Measurements from ENCODE around the gene OXER1. TPM values are rescaled to one million over a fixed set of nuclear protein-coding genes. Genes with fewer than 3 reads are reported as not detected.

Gene OXER1
- total and polyA plus RNA-seq, 9 donors = 0.37 to 7.8 (median 5.8) TPM

GRCh38 chr2:42795275-42795674 is 31.3 kb upstream of the OXER1 start:
- WGBS, 3 donors = 90 to 94% (median 92%) methylated on average over 6 of the region's 6 CpGs
- H3K4me1 ChIP-seq (ENCODE audit: insufficient read depth) = peaks cover 14% of the 10 kb centered on the region

GRCh38 chr2:42794271-42795046 is 30.5 kb upstream of the OXER1 start:
- DNase-seq = peak in 3 of 5 donors; percentile 29 to 48 (median 46)
- 40 to 43% (median 40%) methylated on average over 8 of the region's 8 CpGs for WGBS, 3 donors
- peaks cover 14% of the 10 kb centered on the region for H3K4me1 ChIP-seq (ENCODE audit: insufficient read depth)
- H3K36me3 ChIP-seq = no peaks in the 10 kb centered on the region
- H3K27me3 ChIP-seq = no peaks in the 10 kb centered on the region
- H3K9me3 ChIP-seq = no peaks in the 10 kb centered on the region
- no peak overlapping the region for H3K4me3 ChIP-seq
- H3K27ac ChIP-seq = peak overlapping the region; percentile 85 to 97
- TF ChIP-seq EP300 (IDR thresholded peaks at IDR 0.05) = no peak
- TF ChIP-seq POLR2A (IDR thresholded peaks at IDR 0.05) = no peak
- no peak for TF ChIP-seq CTCF (IDR thresholded peaks at IDR 0.05)
- intact Hi-C loops (cut with DNase I) = no loop called here

More at GRCh38 chr2:42795275-42795674, 31.3 kb upstream of the OXER1 start:
- Histone ChIP-seq H3K4me3 (no peak overlapping the region), H3K36me3 (no peaks in the 10 kb centered on the region), H3K27ac (peak overlapping the region in 1 of 2 donors; percentile 97), H3K27me3 (no peaks in the 10 kb centered on the region), H3K9me3 (no peaks in the 10 kb centered on the region)
- TF ChIP-seq CTCF (IDR thresholded peaks at IDR 0.05) (no peak), EP300 (IDR thresholded peaks at IDR 0.05) (no peak), POLR2A (IDR thresholded peaks at IDR 0.05) (no peak)
- peak in 1 of 5 donors; percentile 14 for DNase-seq
- intact Hi-C loops (cut with DNase I) = no loop called here

- Histone ChIP-seq H3K4me3 (peak overlapping the region; percentile 83), H3K4me1 (ENCODE audit: insufficient read depth) (peaks cover 14% of the 10 kb centered on the region), H3K27ac (peak overlapping the region; percentile 85 to 97), H3K27me3 (no peaks in the 10 kb centered on the region), H3K36me3 (no peaks in the 10 kb centered on the region), H3K9me3 (no peaks in the 10 kb centered on the region)
- 14 to 19% (median 18%) methylated on average over 22 of the region's 22 CpGs for WGBS, 3 donors
- DNase-seq = peak in 3 of 5 donors; percentile 51 to 61 (median 56)
- intact Hi-C loops (cut with DNase I) = no loop called here
- TF ChIP-seq POLR2A (IDR thresholded peaks at IDR 0.05) (peak; percentile 30), EP300 (IDR thresholded peaks at IDR 0.05) (no peak)
These were observed 29.7 kb upstream of the OXER1 start for GRCh38 chr2:42793334-42794270.

GRCh38 chr2:42792583-42793333 is 28.8 kb upstream of the OXER1 start, which contains the start of gene HAAO:
TSS of gene HAAO (minus strand) at chr2:42792583. CDS start at chr2:42792536, 47 bp downstream.
- peak within 1 kb of the TSS; percentile 85 to 97 for H3K27ac ChIP-seq
- H3K4me3 ChIP-seq = peak within 1 kb of the TSS; percentile 83
- peak; percentile 55 to 83 (median 75) for DNase-seq
- no peaks in the 10 kb centered on the region for H3K9me3 ChIP-seq
- peaks cover 14% of the 10 kb centered on the region for H3K4me1 ChIP-seq (ENCODE audit: insufficient read depth)
- intact Hi-C loops (cut with DNase I) = no loop called here
- peak; percentile 56 for TF ChIP-seq POLR2A (IDR thresholded peaks at IDR 0.05)
- no peak for TF ChIP-seq EP300 (IDR thresholded peaks at IDR 0.05)
- peak in 2 of 3 donors; percentile 27 to 40 for TF ChIP-seq CTCF (IDR thresholded peaks at IDR 0.05)
- H3K36me3 ChIP-seq = no peaks in the 10 kb centered on the region
- no peaks in the 10 kb centered on the region for H3K27me3 ChIP-seq
- 1 to 2% (median 1%) methylated on average over 46 to 75 of the region's 75 CpGs for WGBS, 3 donors
